PC-9 (cell line): ENCODE results near the gene CDH20. TPM values are rescaled to one million over a fixed set of nuclear protein-coding genes. Genes with fewer than 3 reads are reported as not detected.

Source experiments
- BruUV-seq: library from RNA; stranded (reverse); fragments of 400-500 nt; replicated peaks from 2 replicates; lab custom pipeline; 2021; lab: Mats Ljungman, UMichigan
- CTCF ChIA-PET: fragments of 300-600 bp; sonication (Branson Sonifier 250); formaldehyde crosslinking; loops from one replicate; lab custom pipeline; 2022; ENCODE audit warnings: antibody characterized with exemption; lab: Charles Lee
- POLR2A ChIA-PET: fragments of 300-600 bp; sonication (Branson Sonifier 250); formaldehyde crosslinking; loops from one replicate; lab custom pipeline; 2022; ENCODE audit warnings: antibody characterized with exemption; ENCODE audit not compliant: unreplicated experiment; lab: Charles Lee
- DNase-seq, 2 experiments: peaks; one replicate each; pipeline versions ENCODE4 v3.0.0 to v3.0.0-alpha.2; 2015 to 2022; ENCODE audit warnings: mixed read lengths in 1 of 2
- H2AFZ ChIP-seq: fragments of 200-600 bp; sonication (generic); 2 replicates; pipeline ENCODE4 v1.8.1; 2017; ENCODE audit warnings: antibody characterized with exemption
- H3F3A ChIP-seq: fragments of 200-600 bp; sonication (generic); 2 replicates; pipeline ENCODE4 v1.8.1; 2017; ENCODE audit warnings: antibody characterized with exemption, mild to moderate bottlenecking, low read depth; ENCODE audit not compliant: insufficient read depth
- H3K27ac ChIP-seq: fragments of 200-600 bp; sonication (generic); 2 replicates; pipeline ENCODE4 v1.6.1; 2016; ENCODE audit warnings: mixed run types
- H3K27me3 ChIP-seq: fragments of 200-600 bp; sonication (generic); 2 replicates; pipeline ENCODE4 v1.6.1; 2016; ENCODE audit warnings: low read depth, mixed run types; ENCODE audit not compliant: insufficient read depth
- H3K36me3 ChIP-seq: fragments of 200-600 bp; sonication (generic); 2 replicates; pipeline ENCODE4 v1.6.1; 2016; ENCODE audit warnings: low read depth, mixed run types
- H3K4me1 ChIP-seq: fragments of 200-600 bp; sonication (generic); replicated peaks from 2 replicates; pipeline ENCODE4 v1.6.1; 2016; ENCODE audit warnings: mixed run types; ENCODE audit not compliant: insufficient read depth
- H3K4me2 ChIP-seq: fragments of 200-600 bp; sonication (generic); 2 replicates; pipeline ENCODE4 v1.6.1; 2017; ENCODE audit warnings: mixed run types
- H3K4me3 ChIP-seq: fragments of 200-600 bp; sonication (generic); 2 replicates; pipeline ENCODE4 v1.6.1; 2016; ENCODE audit warnings: mixed run types
- H3K79me2 ChIP-seq: fragments of 200-600 bp; sonication (generic); 2 replicates; pipeline ENCODE4 v1.6.1; 2017; ENCODE audit warnings: low read depth, mixed run types
- H3K9me2 ChIP-seq: fragments of 200-600 bp; sonication (generic); 2 replicates; pipeline ENCODE4 v1.8.1; 2017; ENCODE audit warnings: mild to moderate bottlenecking; ENCODE audit not compliant: insufficient read depth
- H3K9me3 ChIP-seq: fragments of 200-600 bp; sonication (generic); 2 replicates; pipeline ENCODE4 v1.8.1; 2016; ENCODE audit warnings: low read depth; ENCODE audit not compliant: insufficient read depth
- H4K20me1 ChIP-seq: fragments of 200-600 bp; sonication (generic); 2 replicates; pipeline ENCODE4 v1.8.1; 2017; ENCODE audit not compliant: insufficient read depth
- CTCF ChIP-seq: fragments of 200-600 bp; sonication (generic); conservative IDR thresholded peaks from 2 replicates; pipeline ENCODE4 v1.6.1; 2017; ENCODE audit warnings: mixed run types, antibody characterized with exemption, mild to moderate bottlenecking, moderate library complexity
- EZH2 ChIP-seq: fragments of 200-600 bp; sonication (generic); IDR thresholded peaks from 2 replicates; pipeline ENCODE4 v1.8.0; 2017; ENCODE audit warnings: antibody characterized with exemption, low read depth
- intact Hi-C: fragments of 100-400 bp; cut with micrococcal nuclease; formaldehyde crosslinking; loops from one replicate; pipeline ENCODE4 v1.10.0; 2022; ENCODE audit not compliant: unreplicated experiment
- total RNA-seq: library from RNA; stranded (reverse); gene quantifications from 2 replicates; pipeline ENCODE4 v1.2.3, GENCODE V29; 2021

CDH20 gene
- total RNA-seq, 1 experiment from 2014 or later = not detected

- Histone ChIP-seq H2AFZ (no peak overlapping the region), H3F3A (no peaks in the 10 kb centered on the region), H3K79me2 (no peaks in the 10 kb centered on the region), H3K4me2 (no peak overlapping the region), H4K20me1 (no peaks in the 10 kb centered on the region), H3K36me3 (no peaks in the 10 kb centered on the region), H3K4me1 (no peaks in the 10 kb centered on the region), H3K27me3 (no peaks in the 10 kb centered on the region), H3K4me3 (no peak overlapping the region), H3K9me2 (no peaks in the 10 kb centered on the region), H3K27ac (no peak overlapping the region), H3K9me3 (no peaks in the 10 kb centered on the region)
- ChIA-PET CTCF (no interaction called here), POLR2A (no interaction called here)
- BruUV-seq = no TSS peak
- DNase-seq = no peak
- TF ChIP-seq EZH2 = no peak
- no peak for TF ChIP-seq CTCF
- intact Hi-C loops = no loop called here
Observed at GRCh38 chr18:61572084-61572655, 238.9 kb downstream of the CDH20 start.

- CTCF ChIA-PET = no interaction called here
- no peak for DNase-seq
- no peaks in the 10 kb centered on the region for H3K27me3 ChIP-seq
- H3K9me3 ChIP-seq = no peaks in the 10 kb centered on the region
- no peaks in the 10 kb centered on the region for H3F3A ChIP-seq
- H3K27ac ChIP-seq = no peak overlapping the region
- no peaks in the 10 kb centered on the region for H3K4me1 ChIP-seq
- no peaks in the 10 kb centered on the region for H3K9me2 ChIP-seq
- no peak overlapping the region for H3K4me2 ChIP-seq
- intact Hi-C loops = no loop called here
- no peaks in the 10 kb centered on the region for H3K36me3 ChIP-seq
- POLR2A ChIA-PET = no interaction called here
- H2AFZ ChIP-seq = no peak overlapping the region
- no peak for TF ChIP-seq EZH2
- no peak for TF ChIP-seq CTCF
- H3K4me3 ChIP-seq = no peak overlapping the region
- H4K20me1 ChIP-seq = no peaks in the 10 kb centered on the region
- H3K79me2 ChIP-seq = no peaks in the 10 kb centered on the region
- BruUV-seq = no TSS peak
Observed at GRCh38 chr18:61572871-61573270, 239.6 kb downstream of the CDH20 start.

DNA sequence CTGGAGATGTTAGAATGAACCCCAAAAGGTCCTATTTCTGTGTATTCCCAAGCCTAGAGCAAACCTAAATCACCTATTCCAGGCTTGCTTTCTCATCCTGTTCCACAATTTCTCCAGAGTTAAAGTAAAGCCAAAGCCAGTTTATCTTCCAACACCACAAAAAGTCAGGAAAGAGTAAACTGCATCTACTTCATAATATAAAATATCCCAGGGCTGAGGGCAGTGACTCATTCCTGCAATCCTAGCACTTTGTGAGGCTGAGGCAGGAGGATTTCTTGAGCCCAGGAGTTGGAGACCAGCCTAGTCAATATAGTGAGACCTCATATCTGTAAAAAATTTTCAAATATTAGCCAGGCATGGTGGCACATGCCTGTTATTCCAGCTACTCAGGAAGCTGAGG lies 241.4 kb downstream of the CDH20 start:
- H4K20me1 ChIP-seq = no peaks in the 10 kb centered on the region
- no peak overlapping the region for H3K27ac ChIP-seq
- CTCF ChIA-PET = no interaction called here
- no peak overlapping the region for H3K4me2 ChIP-seq
- intact Hi-C loops = no loop called here
- H3K9me2 ChIP-seq = no peaks in the 10 kb centered on the region
- POLR2A ChIA-PET = no interaction called here
- TF ChIP-seq CTCF (no peak), EZH2 (no peak)
- H3K79me2 ChIP-seq = no peaks in the 10 kb centered on the region
- no peaks in the 10 kb centered on the region for H3K4me1 ChIP-seq
- no peaks in the 10 kb centered on the region for H3F3A ChIP-seq
- H2AFZ ChIP-seq = no peak overlapping the region
- no TSS peak for BruUV-seq
- H3K27me3 ChIP-seq = no peaks in the 10 kb centered on the region
- H3K4me3 ChIP-seq = no peak overlapping the region
- H3K36me3 ChIP-seq = no peaks in the 10 kb centered on the region
- DNase-seq = no peak
- no peaks in the 10 kb centered on the region for H3K9me3 ChIP-seq
